Bronchial epithelial cell (primary cell): Measurements from ENCODE around the gene SULT4A1. TPM values are rescaled to one million over a fixed set of nuclear protein-coding genes. Genes with fewer than 3 reads are reported as not detected.

ENCODE experiments used
- DNase-seq: peaks from one replicate; pipeline ENCODE4 v3.0.0-alpha.2; 2010; ENCODE audit warnings: low read depth
- FAIRE-seq: peaks from 2 replicates; lab custom pipeline; 2011; peaks lifted over from hg19 to GRCh38; lab: Jason Lieb, UNC
- H3K27me3 ChIP-seq: 2 replicates; pipeline ENCODE4 v1.5.1; 2011; ENCODE audit warnings: low read length; ENCODE audit not compliant: control insufficient read depth, insufficient read depth
- H3K36me3 ChIP-seq: 2 replicates; pipeline ENCODE4 v1.5.1; 2011; ENCODE audit warnings: low read length; ENCODE audit not compliant: control insufficient read depth, insufficient read depth
- H3K4me3 ChIP-seq: 2 replicates; pipeline ENCODE4 v1.5.1; 2011; ENCODE audit warnings: mild to moderate bottlenecking, low read depth, low read length, control low read depth
- CTCF ChIP-seq: IDR thresholded peaks from 2 replicates; pipeline ENCODE4 v1.5.1; 2011; ENCODE audit warnings: mild to moderate bottlenecking, moderate library complexity, low read length, control low read depth, inconsistent platforms; ENCODE audit not compliant: insufficient read depth, severe bottlenecking
- total RNA-seq: library from RNA; depleted of rRNA; stranded (reverse); fragments of >200 nt; gene quantifications from 2 replicates; pipeline ENCODE4 v1.2.1, GENCODE V29; 2014

SULT4A1 gene
- total RNA-seq, 1 donor from 2014 or later = under 0.01 TPM

GRCh38 chr22:43829904-43830851, 32.1 kb downstream of the SULT4A1 start:
- Histone ChIP-seq H3K36me3 (no peaks in the 10 kb centered on the region), H3K27me3 (no peaks in the 10 kb centered on the region), H3K4me3 (no peak overlapping the region)
- DNase-seq (no peak), FAIRE-seq (no peak)
- TF ChIP-seq CTCF = no peak

GRCh38 chr22:43828998-43829782, 33.1 kb downstream of the SULT4A1 start:
- DNase-seq = no peak
- no peaks in the 10 kb centered on the region for H3K36me3 ChIP-seq
- no peak for TF ChIP-seq CTCF
- peaks cover 3% of the 10 kb centered on the region for H3K27me3 ChIP-seq
- FAIRE-seq = no peak
- H3K4me3 ChIP-seq = no peak overlapping the region

- DNase-seq (no peak), FAIRE-seq (no peak)
- no peak for TF ChIP-seq CTCF
- no peak overlapping the region for H3K4me3 ChIP-seq
- peaks cover 3% of the 10 kb centered on the region for H3K27me3 ChIP-seq
- H3K36me3 ChIP-seq = no peaks in the 10 kb centered on the region
Observed at GRCh38 chr22:43828725-43828997, 33.7 kb downstream of the SULT4A1 start.

GRCh38 chr22:43827926-43828724, 34.2 kb downstream of the SULT4A1 start:
- no peak overlapping the region for H3K4me3 ChIP-seq
- no peak for TF ChIP-seq CTCF
- DNase-seq (no peak), FAIRE-seq (no peak)
- peaks cover 3% of the 10 kb centered on the region for H3K27me3 ChIP-seq
- no peaks in the 10 kb centered on the region for H3K36me3 ChIP-seq

GRCh38 chr22:43827003-43827735, 35.1 kb downstream of the SULT4A1 start:
- FAIRE-seq = no peak
- TF ChIP-seq CTCF = no peak
- Histone ChIP-seq H3K4me3 (no peak overlapping the region), H3K36me3 (no peaks in the 10 kb centered on the region), H3K27me3 (peaks cover 6% of the 10 kb centered on the region)
- no peak for DNase-seq
